Smooth muscle cell of trachea (primary cell): ENCODE data around the gene SYTL1. TPM values are rescaled to one million over a fixed set of nuclear protein-coding genes. Genes with fewer than 3 reads are reported as not detected.

Experiments
- total RNA-seq: library from RNA; depleted of rRNA; stranded (reverse); fragments of >200 nt; gene quantifications from 2 replicates; pipeline ENCODE4 v1.2.1, GENCODE V29; 2014

SYTL1 gene
- total RNA-seq: 0.15 and 0.17 TPM in 2 replicates

GRCh38 chr1:27341525-27342252 is at the start of gene SYTL1:
Gene SYTL1, plus strand, starts transcription at chr1:27342022. Its CDS starts 3,313 bp downstream, at chr1:27345335.

DNA sequence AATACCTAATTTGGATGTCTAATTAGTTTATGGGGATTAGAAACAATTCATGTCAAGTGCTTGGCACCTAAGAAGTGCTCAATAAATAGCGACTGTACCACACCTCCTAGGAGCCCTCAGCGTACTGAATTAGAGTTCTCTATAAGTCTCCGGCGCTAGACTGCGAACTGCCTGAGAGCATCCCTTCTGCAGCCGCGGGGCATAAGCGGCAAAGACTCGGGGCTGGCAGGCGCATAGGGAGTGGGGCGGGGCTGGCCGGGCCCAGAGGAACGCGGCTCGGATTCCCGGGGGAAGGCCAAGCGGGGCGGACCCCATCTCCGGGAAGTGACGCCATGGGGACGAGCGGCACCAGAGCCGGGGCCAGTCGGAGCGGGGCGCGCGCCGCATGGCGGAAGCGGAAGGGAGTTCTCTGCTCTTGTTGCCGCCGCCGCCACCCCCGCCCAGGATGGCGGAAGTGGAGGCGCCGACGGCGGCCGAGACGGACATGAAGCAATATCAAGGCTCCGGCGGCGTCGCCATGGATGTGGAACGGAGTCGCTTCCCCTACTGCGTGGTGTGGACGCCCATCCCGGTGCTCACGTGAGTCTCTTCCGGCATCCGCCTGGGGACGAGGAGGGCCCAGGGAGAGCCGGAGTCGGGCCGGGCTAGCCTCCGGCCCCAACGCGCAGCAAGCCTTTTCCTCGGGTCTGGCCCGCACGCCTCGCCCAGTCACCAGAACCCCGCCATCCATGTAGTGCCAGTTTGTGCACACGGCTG is 19.8 kb upstream of the SYTL1 start, which contains the start of gene TMEM222:
Gene TMEM222 (plus strand): TSS at position 351 of the 756 bp plus-strand sequence. CDS start 35 bp downstream, at position 386.

GRCh38 chr1:27366411-27367159 is 24.8 kb downstream of the SYTL1 start, which contains the start of gene MAP3K6:
Gene MAP3K6, minus strand, starts transcription at chr1:27366961. Its CDS starts 364 bp downstream, at chr1:27366597.

GRCh38 chr1:27374362-27375086 is 32.7 kb downstream of the SYTL1 start, which contains the start of gene FCN3:
Gene FCN3, minus strand, starts transcription at chr1:27374824. Its CDS starts 6 bp downstream, at chr1:27374818.

GRCh38 chr1:27383039-27383605 is 41.3 kb downstream of the SYTL1 start, which contains the start of gene CD164L2:
Gene CD164L2, minus strand, starts transcription at chr1:27383333. Its CDS starts 94 bp downstream, at chr1:27383239.

GRCh38 chr1:27392096-27392777 is 50.4 kb downstream of the SYTL1 start, which contains the start of gene GPR3:
Gene GPR3, plus strand, starts transcription at chr1:27392622. Its CDS starts 1,177 bp downstream, at chr1:27393799.

Other genes starting within 250 kb of the SYTL1 start
- gene SLC9A1, start 186.9 kb upstream of the SYTL1 start, total RNA-seq: 11.9 and 12.2 TPM in 2 replicates
- 25.9 and 40.0 TPM in 2 replicates for gene WDTC1, start 107.4 kb upstream of the SYTL1 start, total RNA-seq
- 26.2 and 37.4 TPM in 2 replicates for gene TMEM222, start 19.9 kb upstream of the SYTL1 start, total RNA-seq
- gene MAP3K6, start 24.9 kb downstream of the SYTL1 start, total RNA-seq: 22.5 and 24.6 TPM in 2 replicates
- gene FCN3, start 32.8 kb downstream of the SYTL1 start, total RNA-seq: not detected in 2 replicates
- not detected in 2 replicates for gene CD164L2, start 41.3 kb downstream of the SYTL1 start, total RNA-seq
- gene GPR3, start 50.6 kb downstream of the SYTL1 start, total RNA-seq: 0.33 TPM in 1 of 2 replicates, not detected in the other
- 31.4 and 38.3 TPM in 2 replicates for gene WASF2, start 148.1 kb downstream of the SYTL1 start, total RNA-seq